ENCODE results near the gene FBXW12.

DNA sequence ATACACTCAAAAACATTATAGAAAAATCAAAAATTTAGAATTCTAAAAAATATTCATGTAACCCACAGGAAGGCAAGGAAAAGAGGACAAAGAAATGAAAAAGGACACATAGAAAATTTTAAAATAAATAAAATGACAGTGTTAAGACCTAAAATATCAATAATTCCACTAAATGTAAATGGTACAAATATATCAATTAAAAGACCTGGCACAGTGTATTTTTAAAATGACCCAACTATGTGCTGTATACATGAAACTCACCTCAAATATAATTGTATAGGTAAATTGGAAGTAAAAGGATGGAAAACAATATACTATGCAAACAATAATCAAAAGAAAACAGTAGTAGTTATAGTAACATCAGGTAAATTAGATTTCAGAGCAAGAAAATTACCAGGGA lies 10.1 kb upstream of the FBXW12 start:
- TF ChIP-seq, protein P1, sequence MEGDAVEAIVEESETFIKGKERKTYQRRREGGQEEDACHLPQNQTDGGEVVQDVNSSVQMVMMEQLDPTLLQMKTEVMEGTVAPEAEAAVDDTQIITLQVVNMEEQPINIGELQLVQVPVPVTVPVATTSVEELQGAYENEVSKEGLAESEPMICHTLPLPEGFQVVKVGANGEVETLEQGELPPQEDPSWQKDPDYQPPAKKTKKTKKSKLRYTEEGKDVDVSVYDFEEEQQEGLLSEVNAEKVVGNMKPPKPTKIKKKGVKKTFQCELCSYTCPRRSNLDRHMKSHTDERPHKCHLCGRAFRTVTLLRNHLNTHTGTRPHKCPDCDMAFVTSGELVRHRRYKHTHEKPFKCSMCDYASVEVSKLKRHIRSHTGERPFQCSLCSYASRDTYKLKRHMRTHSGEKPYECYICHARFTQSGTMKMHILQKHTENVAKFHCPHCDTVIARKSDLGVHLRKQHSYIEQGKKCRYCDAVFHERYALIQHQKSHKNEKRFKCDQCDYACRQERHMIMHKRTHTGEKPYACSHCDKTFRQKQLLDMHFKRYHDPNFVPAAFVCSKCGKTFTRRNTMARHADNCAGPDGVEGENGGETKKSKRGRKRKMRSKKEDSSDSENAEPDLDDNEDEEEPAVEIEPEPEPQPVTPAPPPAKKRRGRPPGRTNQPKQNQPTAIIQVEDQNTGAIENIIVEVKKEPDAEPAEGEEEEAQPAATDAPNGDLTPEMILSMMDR (IDR thresholded peaks at IDR 0.05) = no peak
- TF ChIP-seq POLR2A (IDR thresholded peaks at IDR 0.05) = no peak
